Neural cell (in vitro differentiated cells): Measurements from ENCODE around the gene MOGAT3. TPM values are rescaled to one million over a fixed set of nuclear protein-coding genes. Genes with fewer than 3 reads are reported as not detected.
A peak's percentile ranks its signal among the peaks of the same experiment; 100 is the strongest.

Experiments used
- H2AFZ ChIP-seq: fragments of 200-600, 300-800 bp; sonication (generic), shearing (Covaris generic); 2 replicates; pipeline ENCODE4 v1.6.0; 2014; ENCODE audit warnings: low read depth, mild to moderate bottlenecking, antibody characterized with exemption, low read length, moderate library complexity
- H3F3A ChIP-seq: fragments of 200-600 bp; shearing (Covaris generic); 2 replicates; pipeline ENCODE4 v1.6.1; 2016; ENCODE audit warnings: mild to moderate bottlenecking, moderate library complexity, mixed read lengths, antibody characterized with exemption, low read length; ENCODE audit not compliant: insufficient read depth, poor library complexity, severe bottlenecking
- H3K27ac ChIP-seq: fragments of 200-600, 300-800 bp; sonication (generic), shearing (Covaris generic); 2 replicates; pipeline ENCODE4 v1.5.1; 2014; ENCODE audit warnings: mild to moderate bottlenecking, low read length, moderate library complexity
- H3K27me3 ChIP-seq: fragments of 300-800, 200-600 bp; sonication (generic), shearing (Covaris generic); 2 replicates; pipeline ENCODE4 v1.6.0; 2014; ENCODE audit warnings: mild to moderate bottlenecking, low read depth, low read length, moderate library complexity; ENCODE audit not compliant: insufficient read depth
- H3K36me3 ChIP-seq: fragments of 300-800, 200-600 bp; sonication (generic), shearing (Covaris generic); 2 replicates; pipeline ENCODE4 v1.5.1; 2014; ENCODE audit warnings: mild to moderate bottlenecking, antibody characterized with exemption, low read length, moderate library complexity; ENCODE audit not compliant: insufficient read depth
- H3K4me2 ChIP-seq: fragments of 300-800, 200-600 bp; sonication (generic), shearing (Covaris generic); 2 replicates; pipeline ENCODE4 v1.6.0; 2014; ENCODE audit warnings: mild to moderate bottlenecking, low read length
- H3K4me3 ChIP-seq: fragments of 300-800, 200-600 bp; sonication (generic), shearing (Covaris generic); 2 replicates; pipeline ENCODE4 v1.5.1; 2014; ENCODE audit warnings: mild to moderate bottlenecking, low read length, moderate library complexity
- H3K79me2 ChIP-seq: fragments of 200-600 bp; shearing (Covaris generic); replicated peaks from 2 replicates; pipeline ENCODE4 v1.6.0; 2014; ENCODE audit warnings: mild to moderate bottlenecking, low read length, moderate library complexity; ENCODE audit not compliant: insufficient read depth
- H3K9ac ChIP-seq: fragments of 300-800, 200-600 bp; sonication (generic), shearing (Covaris generic); 2 replicates; pipeline ENCODE4 v1.6.1; 2016; ENCODE audit warnings: mild to moderate bottlenecking, low read length, mixed read lengths
- H3K9me2 ChIP-seq: fragments of 200-600 bp; shearing (Covaris generic); 2 replicates; pipeline ENCODE4 v1.6.1; 2016; ENCODE audit warnings: mild to moderate bottlenecking, low read length, mixed read lengths; ENCODE audit not compliant: insufficient read depth
- H3K9me3 ChIP-seq: fragments of 200-600, 300-800 bp; sonication (generic), shearing (Covaris generic); 2 replicates; pipeline ENCODE4 v1.6.1; 2016; ENCODE audit warnings: mild to moderate bottlenecking, mixed run types, low read length, moderate library complexity, mixed read lengths
- H4K20me1 ChIP-seq: fragments of 200-600 bp; shearing (Covaris generic); 2 replicates; pipeline ENCODE4 v1.6.1; 2016; ENCODE audit warnings: mild to moderate bottlenecking, mixed run types; ENCODE audit not compliant: insufficient read depth
- EP300 ChIP-seq: fragments of 450-650 bp; conservative IDR thresholded peaks from 2 replicates; pipeline ENCODE4 v1.6.1; 2014; ENCODE audit warnings: antibody characterized with exemption, mild to moderate bottlenecking, moderate library complexity; ENCODE audit not compliant: poor library complexity, severe bottlenecking
- EZH2 ChIP-seq: fragments of 200-600, 300-800 bp; shearing (Covaris generic), sonication (generic); IDR thresholded peaks from 2 replicates; pipeline ENCODE4 v1.6.1; 2014; ENCODE audit warnings: antibody characterized with exemption, low read length, borderline replicate concordance, mild to moderate bottlenecking; ENCODE audit not compliant: insufficient read depth, poor library complexity, severe bottlenecking
- MXI1 ChIP-seq: fragments of 450-650 bp; conservative IDR thresholded peaks from 2 replicates; pipeline ENCODE4 v1.6.1; 2014; ENCODE audit warnings: antibody characterized with exemption, mild to moderate bottlenecking; ENCODE audit not compliant: poor library complexity, severe bottlenecking
- POLR2AphosphoS5 ChIP-seq: IDR thresholded peaks from 2 replicates; pipeline ENCODE4 v1.6.1; 2012
- RAD21 ChIP-seq: fragments of 450-650 bp; conservative IDR thresholded peaks from 2 replicates; pipeline ENCODE4 v1.6.1; 2014; ENCODE audit warnings: antibody characterized with exemption, mild to moderate bottlenecking, moderate library complexity
- SMC3 ChIP-seq: fragments of 450-650 bp; conservative IDR thresholded peaks from 2 replicates; pipeline ENCODE4 v1.6.1; 2014; ENCODE audit warnings: antibody characterized with exemption, mild to moderate bottlenecking, moderate library complexity; ENCODE audit not compliant: poor library complexity
- TAF1 ChIP-seq: IDR thresholded peaks from 2 replicates; pipeline ENCODE4 v1.6.1; 2012; ENCODE audit warnings: low read depth
- polyA plus RNA-seq: library from polyadenylated mRNA; depleted of rRNA; stranded (reverse); fragments of >200 nt; gene quantifications from 2 replicates; pipeline ENCODE4 v1.2.3, GENCODE V29; 2014
- TF ChIP-seq, protein P1 (sequence below): IDR thresholded peaks from 2 replicates; pipeline ENCODE4 v1.6.1; 2012; ENCODE audit warnings: borderline replicate concordance
- TF ChIP-seq, protein P2 (sequence below): fragments of 450-650 bp; IDR thresholded peaks from 2 replicates; pipeline ENCODE4 v1.5.1; 2014; ENCODE audit warnings: antibody characterized with exemption, mild to moderate bottlenecking, moderate library complexity; ENCODE audit not compliant: poor library complexity, severe bottlenecking

The MOGAT3 gene
- polyA plus RNA-seq, 1 donor from 2014 or later, result not detected

DNA sequence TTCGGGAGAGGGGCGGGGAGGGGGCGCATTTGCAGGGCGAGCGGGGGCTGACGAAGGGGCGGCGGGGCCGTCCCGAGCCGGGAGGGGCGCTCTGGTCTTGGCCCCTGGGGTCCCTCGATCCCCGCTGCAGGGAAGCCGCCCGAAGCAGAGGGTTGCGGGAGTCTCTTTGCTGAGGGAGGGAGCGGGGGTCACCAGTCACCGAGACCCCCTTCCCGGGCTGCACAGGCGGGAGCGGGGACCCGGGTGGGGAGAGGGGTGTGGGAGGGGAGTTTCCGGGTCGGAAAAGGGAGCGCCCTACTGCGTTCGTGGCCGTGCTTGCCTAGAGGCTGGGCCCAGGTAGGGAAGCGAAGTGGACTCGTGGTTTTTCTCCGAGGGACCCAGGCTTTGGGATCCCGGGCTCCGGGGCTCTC is 46.1 kb downstream of the MOGAT3 start:
- peak overlapping the region; percentile 94 for H3K9ac ChIP-seq
- peak; percentile 56 for TF ChIP-seq TAF1
- TF ChIP-seq, protein P1, sequence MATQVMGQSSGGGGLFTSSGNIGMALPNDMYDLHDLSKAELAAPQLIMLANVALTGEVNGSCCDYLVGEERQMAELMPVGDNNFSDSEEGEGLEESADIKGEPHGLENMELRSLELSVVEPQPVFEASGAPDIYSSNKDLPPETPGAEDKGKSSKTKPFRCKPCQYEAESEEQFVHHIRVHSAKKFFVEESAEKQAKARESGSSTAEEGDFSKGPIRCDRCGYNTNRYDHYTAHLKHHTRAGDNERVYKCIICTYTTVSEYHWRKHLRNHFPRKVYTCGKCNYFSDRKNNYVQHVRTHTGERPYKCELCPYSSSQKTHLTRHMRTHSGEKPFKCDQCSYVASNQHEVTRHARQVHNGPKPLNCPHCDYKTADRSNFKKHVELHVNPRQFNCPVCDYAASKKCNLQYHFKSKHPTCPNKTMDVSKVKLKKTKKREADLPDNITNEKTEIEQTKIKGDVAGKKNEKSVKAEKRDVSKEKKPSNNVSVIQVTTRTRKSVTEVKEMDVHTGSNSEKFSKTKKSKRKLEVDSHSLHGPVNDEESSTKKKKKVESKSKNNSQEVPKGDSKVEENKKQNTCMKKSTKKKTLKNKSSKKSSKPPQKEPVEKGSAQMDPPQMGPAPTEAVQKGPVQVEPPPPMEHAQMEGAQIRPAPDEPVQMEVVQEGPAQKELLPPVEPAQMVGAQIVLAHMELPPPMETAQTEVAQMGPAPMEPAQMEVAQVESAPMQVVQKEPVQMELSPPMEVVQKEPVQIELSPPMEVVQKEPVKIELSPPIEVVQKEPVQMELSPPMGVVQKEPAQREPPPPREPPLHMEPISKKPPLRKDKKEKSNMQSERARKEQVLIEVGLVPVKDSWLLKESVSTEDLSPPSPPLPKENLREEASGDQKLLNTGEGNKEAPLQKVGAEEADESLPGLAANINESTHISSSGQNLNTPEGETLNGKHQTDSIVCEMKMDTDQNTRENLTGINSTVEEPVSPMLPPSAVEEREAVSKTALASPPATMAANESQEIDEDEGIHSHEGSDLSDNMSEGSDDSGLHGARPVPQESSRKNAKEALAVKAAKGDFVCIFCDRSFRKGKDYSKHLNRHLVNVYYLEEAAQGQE, result no peak
- H3K79me2 ChIP-seq, result peaks cover 9% of the 10 kb centered on the region
- H3K36me3 ChIP-seq, result no peaks in the 10 kb centered on the region
- H3K4me2 ChIP-seq, result peak overlapping the region; percentile 92
- H3K4me3 ChIP-seq, result peak overlapping the region; percentile 92
- no peaks in the 10 kb centered on the region for H3K27me3 ChIP-seq
- no peaks in the 10 kb centered on the region for H4K20me1 ChIP-seq
- no peaks in the 10 kb centered on the region for H3K9me3 ChIP-seq
- H3K27ac ChIP-seq, result peak overlapping the region; percentile 80
- no peaks in the 10 kb centered on the region for H3F3A ChIP-seq
- no peaks in the 10 kb centered on the region for H3K9me2 ChIP-seq
- peak overlapping the region; percentile 73 for H2AFZ ChIP-seq

- Histone ChIP-seq H3K9me2 (no peaks in the 10 kb centered on the region), H3K9me3 (no peaks in the 10 kb centered on the region), H4K20me1 (no peaks in the 10 kb centered on the region), H3K27ac (peak within 1 kb of the TSS; percentile 93), H3K36me3 (no peaks in the 10 kb centered on the region), H3K4me3 (peak within 1 kb of the TSS; percentile 92), H3F3A (no peaks in the 10 kb centered on the region), H3K79me2 (peaks cover 9% of the 10 kb centered on the region), H3K9ac (peak within 1 kb of the TSS; percentile 94), H2AFZ (peak within 1 kb of the TSS; percentile 88), H3K4me2 (peak within 1 kb of the TSS; percentile 92), H3K27me3 (no peaks in the 10 kb centered on the region)
- no peak for TF ChIP-seq EZH2
- peak; percentile 82 for TF ChIP-seq POLR2AphosphoS5
- TF ChIP-seq TAF1, result peak; percentile 66
- peak; percentile 84 for TF ChIP-seq EP300
- TF ChIP-seq, protein P2, sequence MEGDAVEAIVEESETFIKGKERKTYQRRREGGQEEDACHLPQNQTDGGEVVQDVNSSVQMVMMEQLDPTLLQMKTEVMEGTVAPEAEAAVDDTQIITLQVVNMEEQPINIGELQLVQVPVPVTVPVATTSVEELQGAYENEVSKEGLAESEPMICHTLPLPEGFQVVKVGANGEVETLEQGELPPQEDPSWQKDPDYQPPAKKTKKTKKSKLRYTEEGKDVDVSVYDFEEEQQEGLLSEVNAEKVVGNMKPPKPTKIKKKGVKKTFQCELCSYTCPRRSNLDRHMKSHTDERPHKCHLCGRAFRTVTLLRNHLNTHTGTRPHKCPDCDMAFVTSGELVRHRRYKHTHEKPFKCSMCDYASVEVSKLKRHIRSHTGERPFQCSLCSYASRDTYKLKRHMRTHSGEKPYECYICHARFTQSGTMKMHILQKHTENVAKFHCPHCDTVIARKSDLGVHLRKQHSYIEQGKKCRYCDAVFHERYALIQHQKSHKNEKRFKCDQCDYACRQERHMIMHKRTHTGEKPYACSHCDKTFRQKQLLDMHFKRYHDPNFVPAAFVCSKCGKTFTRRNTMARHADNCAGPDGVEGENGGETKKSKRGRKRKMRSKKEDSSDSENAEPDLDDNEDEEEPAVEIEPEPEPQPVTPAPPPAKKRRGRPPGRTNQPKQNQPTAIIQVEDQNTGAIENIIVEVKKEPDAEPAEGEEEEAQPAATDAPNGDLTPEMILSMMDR, result no peak
- TF ChIP-seq RAD21, result no peak
- TF ChIP-seq SMC3, result no peak
- TF ChIP-seq, protein P1, result peak; percentile 74
- peak; percentile 84 for TF ChIP-seq MXI1
These were observed 46.7 kb downstream of the MOGAT3 start, which contains the start of gene AP1S1 for GRCh38 chr7:101153969-101154692. AP1S1 (plus strand) TSS chr7:101154476; CDS start chr7:101154515, 39 bp downstream.
